HT-29 (cell line): ENCODE measurements around the gene SLC25A12. TPM values are rescaled to one million over a fixed set of nuclear protein-coding genes. Genes with fewer than 3 reads are reported as not detected.
A peak's percentile ranks its signal among the peaks of the same experiment; 100 is the strongest.

ENCODE experiments used
- DNase-seq: peaks from one replicate; pipeline ENCODE4 v3.0.0-alpha.2; 2015; ENCODE audit warnings: low spot score
- total RNA-seq: library from RNA; depleted of rRNA; stranded (reverse); fragments of >200 nt; shearing (Covaris generic); gene quantifications from 2 replicates; pipeline ENCODE4 v1.2.3, GENCODE V29; 2014

The SLC25A12 gene
- total RNA-seq, 1 experiment from 2014 or later = 10.5 TPM

DNA sequence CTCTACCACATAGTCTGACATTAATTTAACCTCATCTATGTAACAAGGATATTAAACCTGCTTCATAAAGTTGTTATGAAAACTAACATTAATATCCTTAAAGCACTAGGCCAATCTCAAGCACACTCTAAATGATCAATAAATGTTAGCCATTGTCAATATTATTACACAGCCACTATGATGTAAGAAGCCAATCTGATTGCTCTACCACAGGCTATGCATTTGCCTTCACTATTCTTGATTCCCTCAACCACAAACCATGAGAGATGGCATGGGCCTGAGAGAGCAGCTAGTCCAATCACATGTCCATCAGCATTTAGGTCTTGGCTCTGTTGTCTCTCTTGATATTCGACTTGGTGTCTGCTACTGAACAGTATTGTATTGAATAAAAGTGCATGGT is 4.2 kb downstream of the SLC25A12 start:
- no peak for DNase-seq

DNA sequence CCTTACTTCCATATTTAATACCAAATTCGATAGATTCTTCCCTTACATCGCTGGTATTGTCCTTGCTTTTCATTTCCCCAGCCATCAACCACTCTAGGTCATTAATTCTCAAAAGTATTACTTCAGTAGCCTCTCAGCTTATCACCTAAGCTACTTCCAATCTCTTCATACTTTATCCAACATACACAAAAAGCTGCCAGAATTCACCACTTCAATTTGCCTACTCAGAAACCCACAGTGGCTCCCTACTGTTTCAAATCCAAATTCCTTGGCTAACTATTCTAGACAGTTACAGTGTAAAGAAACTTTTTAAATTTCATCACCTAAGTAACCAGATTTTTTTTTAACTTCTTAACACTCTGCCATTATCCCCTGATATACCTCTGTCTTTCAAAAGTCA is 4.7 kb downstream of the SLC25A12 start:
- no peak for DNase-seq

DNA sequence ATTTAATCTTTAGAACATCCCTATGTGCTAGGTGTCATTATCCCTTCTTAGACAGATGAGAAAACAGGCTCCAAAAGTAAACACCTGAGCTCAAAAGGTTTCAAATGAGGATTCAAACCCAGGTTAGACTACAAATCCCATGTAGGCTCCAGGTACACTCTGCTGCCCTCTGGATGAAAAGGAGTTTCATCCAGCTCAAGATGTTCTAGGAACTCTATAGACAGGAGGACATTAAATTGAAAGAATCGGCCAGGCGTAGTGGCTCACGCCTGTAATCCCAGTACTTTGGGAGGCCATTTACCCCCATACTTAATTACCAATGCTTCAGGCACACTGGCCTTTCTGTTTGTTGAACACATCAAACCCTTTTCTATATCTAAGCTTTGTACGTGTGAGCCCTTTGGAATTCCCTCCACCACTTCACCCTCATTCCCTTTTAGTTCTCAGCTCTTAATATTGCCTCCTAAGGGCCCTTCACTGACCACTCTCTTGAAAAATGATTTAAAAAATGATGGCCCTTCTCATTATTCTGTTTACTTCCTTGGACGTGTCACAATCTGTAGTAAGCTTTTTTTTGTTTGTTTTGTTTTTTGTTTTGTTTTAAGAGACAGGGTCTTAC is 10.7 kb downstream of the SLC25A12 start:
- DNase-seq = no peak

DNA sequence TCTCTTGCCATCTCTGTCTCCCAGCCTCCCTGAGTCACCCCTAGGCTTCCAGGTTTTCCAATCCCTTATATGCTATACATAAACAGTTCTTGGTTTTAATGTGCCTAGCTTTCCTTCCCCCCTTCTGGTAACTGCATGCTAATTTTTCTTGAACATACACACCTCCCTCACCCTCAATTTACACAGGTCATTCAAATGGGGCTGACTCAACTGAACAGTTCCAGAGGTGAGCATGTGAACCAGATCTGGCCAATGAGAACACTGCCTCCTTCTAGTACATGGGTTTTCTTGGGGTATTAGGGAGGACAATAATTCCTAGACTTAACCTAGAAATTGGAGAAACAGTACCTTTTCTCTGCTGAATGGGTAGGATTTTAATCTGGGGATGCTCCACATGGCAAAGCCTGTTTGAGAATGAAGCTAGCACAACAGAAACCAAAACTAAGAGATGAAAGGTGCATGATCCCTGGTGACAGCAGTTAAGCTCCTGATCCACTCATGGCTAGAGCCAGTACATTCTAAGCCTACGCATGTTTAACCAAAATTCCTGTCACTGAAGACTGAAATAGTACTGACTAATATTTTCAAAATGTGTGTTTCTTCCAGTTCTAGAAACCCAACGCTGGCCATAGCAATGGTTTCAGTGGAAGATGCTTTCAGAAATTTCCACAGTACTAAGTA is 11.8 kb downstream of the SLC25A12 start:
- no peak for DNase-seq

DNA sequence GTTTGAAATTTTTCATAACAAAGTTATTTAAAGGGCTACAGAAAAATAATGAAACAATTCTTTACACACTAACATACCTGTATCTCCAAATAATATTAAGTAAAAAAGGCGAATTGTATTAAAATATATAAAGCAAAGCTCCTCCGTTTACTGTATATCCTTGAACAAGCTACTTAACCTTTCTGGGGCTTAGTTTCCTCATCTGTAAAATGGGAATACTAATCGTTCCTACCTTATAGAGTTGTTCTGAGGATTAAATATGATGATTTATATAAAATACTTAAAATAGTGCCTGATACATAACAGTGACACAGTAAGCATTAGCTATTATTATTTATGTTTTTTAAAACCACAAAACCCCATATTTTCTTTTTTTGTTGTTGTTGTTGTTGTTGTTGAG is 13.3 kb downstream of the SLC25A12 start:
- DNase-seq = no peak

DNA sequence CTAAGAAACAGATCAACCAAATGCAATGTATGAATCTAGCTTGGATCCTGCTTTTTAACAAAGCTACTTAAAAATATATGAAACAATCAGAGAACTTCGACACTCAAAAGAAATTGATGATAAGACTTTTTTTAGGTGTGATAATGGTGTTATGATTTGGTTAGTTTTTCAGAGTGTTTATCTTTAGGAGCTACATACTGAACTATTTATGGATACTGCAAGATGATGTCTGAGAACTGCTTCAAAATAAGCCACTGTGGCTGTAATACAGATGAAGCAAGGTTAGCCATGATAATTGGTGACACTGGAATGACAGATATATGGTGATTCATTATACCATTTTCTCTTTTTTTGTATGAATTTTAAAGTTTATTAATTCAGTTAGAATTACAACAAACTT is 14.2 kb downstream of the SLC25A12 start:
- no peak for DNase-seq

DNA sequence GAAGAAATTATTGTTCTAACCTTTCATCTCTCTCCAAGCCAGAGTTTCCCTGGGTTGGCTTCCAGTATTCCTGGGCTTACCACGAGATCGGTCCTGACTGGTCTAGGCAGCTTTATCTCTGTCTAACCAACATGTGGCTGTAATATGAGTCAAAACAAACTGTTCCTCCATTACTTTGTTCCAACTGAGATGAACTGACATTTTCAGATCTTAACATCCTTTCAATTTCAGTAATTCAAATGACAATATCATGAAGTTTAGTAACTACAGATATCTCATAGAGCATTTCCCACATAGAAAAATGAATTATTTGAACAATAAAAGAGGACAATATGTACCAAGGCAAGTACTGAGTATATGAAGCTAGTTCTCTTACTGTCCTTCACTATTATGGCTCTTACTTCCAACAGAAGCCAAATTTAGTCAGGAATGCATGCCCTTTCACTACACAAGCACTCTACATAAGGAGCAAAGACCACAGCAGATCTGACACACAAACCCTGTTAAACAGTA is 15.5 kb downstream of the SLC25A12 start:
- DNase-seq = no peak

DNA sequence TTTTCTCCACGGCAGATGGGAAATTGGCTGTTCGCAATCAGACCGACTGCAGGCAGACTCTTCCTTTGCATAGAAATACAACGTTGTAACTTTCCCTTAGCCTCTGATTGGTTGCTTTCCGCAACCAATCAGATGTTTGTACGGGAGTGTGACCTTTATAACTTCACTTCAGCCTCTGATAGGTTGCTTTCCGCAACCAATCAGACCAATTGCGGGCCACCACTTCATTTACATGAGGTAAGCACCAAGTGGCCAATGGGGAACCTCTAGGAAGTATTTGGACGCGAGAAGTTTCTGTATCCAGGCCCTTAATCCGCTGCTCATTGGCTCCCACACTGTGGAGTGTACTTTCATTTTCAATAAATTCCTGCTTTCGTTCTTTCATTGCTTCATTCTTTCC is 19.1 kb downstream of the SLC25A12 start:
- no peak for DNase-seq

DNA sequence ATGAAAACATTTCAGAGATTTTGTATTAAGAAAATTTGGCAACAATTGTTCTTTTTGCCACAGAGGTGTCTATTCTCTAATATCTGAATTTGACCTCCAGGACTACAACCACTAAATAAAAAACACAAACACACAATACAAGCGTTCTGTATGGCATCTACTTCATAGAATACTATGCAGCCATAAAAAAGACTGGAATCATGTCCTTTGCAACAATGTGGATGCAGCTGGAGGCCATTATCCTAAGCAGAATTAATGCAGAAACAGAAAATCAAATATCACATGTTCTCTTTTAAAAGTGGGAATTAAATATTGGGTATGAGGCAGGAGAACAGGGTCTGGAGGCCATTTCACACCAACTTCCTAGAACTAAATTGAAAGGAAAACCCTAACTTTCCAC is 19.5 kb downstream of the SLC25A12 start:
- DNase-seq = no peak

DNA sequence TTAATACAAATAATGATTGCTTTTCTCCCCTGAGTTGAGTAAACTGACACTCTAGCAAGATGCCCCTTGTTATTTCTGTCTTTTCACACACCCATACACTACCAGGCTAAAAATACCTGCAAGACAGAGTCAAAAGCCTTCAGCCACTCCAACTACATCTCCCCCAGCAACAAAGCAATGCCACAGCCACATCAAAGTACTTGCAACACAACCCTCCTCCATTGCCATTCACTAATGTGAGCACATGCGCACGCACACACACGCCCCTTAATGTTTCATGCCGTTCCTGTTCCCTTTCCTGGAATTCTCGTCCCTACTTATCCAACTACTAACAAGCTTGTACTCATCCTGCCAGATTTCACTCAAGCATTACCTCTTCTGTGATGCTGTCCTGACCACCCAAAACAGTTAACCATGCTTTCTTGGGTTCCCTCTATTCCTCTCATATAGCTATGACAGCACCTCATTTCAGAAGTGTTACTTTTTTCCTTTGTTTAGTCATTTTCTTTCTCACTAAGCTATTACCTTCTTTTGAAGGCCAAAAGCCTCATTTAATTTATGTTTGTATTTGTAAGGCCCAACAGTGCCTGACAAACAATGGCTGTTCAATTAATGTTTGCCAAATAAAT is 29.6 kb downstream of the SLC25A12 start:
- no peak for DNase-seq

DNA sequence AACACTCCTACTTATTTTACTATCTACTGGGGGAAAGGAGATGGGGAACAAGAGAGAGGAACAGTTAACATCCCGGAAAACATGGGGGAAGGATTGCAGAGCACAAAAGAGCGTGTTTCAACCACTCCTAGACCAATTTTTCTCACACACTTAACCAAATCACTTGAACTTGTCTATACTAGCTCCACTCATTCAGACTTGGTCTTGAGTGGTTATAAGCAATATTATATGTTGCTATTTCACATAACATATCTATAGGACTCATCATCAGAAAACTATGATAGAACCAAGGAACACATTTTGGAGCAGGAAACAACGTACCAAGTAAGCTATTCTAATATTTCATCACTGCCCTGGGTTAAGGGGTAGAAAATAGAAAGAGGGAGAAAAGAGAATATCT is 31.5 kb downstream of the SLC25A12 start:
- no peak for DNase-seq

DNA sequence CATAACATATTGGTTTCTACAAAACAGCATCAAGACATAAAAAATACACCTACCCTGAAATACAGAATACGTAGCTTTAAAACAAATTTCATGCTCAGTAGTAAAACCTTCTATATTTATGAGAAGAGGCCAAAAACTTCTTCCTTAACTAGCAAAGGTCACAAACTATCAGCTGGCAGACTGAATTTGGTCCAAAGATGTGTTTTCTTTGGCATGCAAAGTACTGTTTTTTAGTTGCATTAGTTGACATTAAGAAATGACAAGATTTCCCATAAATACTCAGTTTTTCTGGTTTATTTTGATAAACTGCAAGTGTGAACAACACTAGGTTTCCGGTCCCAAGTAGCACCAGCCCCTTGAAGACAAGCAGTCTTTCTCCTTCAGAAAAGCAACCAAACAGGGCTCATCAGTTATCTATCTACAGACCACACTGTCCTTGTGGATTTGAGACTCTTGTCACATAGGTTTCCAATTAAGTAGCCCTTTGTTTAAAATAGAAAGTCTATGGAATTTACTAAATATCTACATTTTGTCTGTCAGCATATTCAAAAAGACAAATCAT is 35.6 kb downstream of the SLC25A12 start:
- DNase-seq = no peak

DNA sequence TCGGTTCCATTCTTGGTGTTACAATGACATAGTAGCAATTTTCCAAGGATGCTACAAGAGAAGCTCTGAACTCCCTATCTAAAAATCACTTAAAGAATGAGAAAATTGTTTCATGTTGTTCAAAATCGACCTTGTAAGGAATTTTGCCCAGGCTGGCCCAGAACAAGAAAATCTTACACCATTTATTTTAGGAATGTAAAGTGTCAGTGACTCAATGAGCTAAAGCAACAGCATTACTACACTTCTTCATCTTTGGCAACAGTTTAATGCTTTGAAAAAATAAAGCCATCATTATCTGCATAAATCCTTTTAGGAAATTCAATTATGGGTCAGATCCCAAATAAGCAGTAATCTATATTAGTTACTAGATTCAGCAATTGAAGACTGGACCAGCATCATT is 38.6 kb downstream of the SLC25A12 start:
- DNase-seq = no peak

DNA sequence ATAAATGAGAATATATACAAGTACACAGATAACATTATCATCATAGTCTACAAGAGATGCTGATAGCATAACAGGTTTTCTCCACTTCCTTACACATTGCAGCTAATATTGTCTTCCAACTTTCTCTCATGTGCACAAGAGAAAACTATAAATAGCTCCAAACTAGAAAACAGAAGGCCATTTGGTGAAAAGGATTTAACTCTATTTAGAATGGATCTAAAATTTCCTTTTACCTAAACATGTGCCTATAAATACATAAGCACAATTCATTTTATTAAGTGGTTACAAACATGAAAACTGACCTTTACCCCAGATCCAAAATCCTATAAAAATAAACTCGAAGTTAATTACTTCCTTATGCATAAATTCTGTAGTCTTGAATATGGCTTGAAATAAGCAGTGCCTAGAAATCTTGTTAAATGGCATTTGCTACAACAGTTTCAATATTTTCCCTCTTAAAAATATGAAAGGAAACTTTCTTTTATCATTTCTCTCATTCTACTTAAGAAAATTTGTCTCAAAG is 41.6 kb downstream of the SLC25A12 start:
- DNase-seq = peak; percentile 31

DNA sequence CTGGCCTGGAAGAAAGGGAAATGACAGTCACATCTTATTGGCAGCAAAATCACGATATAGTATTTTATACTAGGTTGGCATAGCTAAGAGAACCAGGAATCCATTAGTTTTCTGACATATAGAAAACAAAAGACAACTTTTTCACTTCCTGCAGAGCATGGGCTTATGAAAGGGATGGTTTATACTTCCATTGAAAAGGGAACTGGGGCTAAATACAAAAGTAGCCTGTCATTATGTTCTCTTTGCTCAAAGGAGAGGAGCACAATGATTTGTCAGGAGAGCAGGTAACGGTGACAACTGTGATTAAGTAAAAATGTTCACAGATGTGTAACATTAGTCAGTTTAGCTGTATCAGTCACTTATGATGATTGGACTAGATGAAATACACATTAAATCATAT is 46.4 kb downstream of the SLC25A12 start:
- no peak for DNase-seq

DNA sequence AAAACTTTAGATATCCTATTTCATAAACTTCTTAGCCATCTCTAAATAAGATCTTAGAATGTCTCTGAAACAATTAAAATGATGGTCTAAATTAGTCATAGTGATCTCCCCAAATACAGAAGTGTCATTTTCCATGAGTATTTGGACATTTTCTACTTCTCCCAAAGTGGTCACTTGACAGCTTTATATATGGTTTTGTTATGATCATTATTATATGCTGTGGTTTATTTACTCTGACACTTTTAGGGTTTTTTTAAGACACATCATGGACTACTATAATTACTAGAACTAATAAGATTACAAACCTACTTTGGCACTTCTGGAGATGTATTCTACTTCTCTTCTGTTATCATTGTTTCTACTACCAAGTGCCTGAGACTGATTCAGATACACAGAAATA is 47.1 kb downstream of the SLC25A12 start:
- no peak for DNase-seq

DNA sequence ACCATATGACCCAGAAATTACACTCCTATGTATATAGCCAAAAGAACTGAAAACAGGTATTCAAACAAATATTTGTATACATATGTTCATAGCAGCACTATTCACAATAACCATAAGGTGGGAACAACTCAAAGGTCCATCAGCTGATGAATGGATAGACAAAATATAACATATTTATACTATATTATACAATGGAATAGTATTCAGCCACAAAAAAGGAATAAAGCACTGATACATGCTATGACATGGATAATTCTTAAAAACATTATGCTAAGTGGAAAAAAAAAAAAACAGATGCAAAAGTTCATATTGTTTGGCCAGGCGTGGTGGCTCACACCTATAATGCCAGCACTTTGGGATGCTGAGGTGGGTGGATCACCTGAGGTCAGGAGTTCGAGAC is 52.0 kb downstream of the SLC25A12 start:
- no peak for DNase-seq

DNA sequence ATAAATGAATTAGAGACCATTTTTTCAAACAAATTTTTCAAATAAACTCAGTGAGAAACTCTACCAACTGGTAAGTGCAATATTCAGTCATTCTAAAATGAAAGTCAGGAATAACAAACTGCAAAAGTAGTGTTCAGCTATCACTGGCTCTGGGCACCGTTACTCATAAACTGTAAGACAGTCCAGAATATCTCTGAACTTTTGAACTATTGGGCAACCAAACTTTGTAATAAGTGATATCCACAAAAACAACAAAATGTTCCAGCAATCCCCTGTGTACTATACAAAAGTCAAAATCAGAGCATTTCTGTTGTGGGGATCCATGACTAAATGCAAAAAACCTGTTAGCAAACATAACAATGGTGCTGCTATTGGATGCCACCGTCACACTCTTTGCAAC is 56.3 kb downstream of the SLC25A12 start:
- DNase-seq = no peak

DNA sequence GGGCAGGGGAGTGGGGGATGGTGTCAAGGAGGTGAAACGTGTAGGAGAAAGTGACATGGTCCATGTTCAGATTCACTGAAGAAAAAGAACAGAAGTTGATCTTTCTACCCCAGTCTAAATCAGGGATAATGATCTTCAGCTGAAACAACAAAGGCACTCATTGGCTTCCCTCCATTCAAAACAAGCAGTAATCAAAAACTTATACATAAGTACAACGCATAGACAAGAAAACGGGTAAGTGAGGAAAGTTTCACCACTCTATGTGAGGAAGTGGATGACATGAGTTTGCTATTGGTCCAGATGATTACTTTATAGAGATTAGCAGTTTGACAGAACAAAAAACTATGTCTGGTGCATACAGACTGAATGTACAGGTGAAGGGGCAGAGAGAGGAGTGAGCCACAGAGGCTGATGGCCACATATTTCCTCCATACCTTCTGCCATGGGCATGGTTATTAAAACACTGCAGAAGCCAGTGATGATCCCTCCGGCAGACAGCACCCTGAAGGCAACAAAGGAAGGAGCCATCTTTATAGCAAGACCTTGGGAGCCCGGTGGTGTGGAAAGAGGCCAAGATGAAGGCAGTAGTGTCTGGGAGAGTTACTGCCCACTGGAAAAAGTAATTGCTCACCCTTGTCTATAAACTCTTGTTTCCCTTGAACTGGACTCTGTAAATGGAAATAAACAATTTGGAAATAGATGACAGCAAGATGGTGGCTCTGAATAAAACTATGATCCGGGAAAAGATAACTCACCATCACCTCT is 57.7 kb downstream of the SLC25A12 start:
- no peak for DNase-seq

DNA sequence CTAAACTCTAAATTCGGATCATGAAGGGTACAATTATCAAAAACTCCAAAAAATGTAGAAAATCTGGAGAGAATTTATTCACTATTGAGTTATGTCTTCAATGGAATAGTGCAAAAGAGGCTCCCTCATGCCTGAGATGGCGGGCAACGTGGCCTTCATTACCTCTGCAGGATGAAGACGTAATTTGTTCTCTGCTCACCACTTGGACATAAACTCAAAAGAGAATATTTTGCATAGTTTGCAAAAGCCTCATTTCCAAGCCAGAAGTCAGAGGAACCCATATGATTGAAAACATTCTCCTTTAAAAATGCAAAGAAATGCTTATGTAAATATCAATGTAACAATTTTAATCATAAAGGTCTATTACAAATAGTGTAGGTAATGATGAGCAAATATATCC is 58.7 kb downstream of the SLC25A12 start:
- no peak for DNase-seq

DNA sequence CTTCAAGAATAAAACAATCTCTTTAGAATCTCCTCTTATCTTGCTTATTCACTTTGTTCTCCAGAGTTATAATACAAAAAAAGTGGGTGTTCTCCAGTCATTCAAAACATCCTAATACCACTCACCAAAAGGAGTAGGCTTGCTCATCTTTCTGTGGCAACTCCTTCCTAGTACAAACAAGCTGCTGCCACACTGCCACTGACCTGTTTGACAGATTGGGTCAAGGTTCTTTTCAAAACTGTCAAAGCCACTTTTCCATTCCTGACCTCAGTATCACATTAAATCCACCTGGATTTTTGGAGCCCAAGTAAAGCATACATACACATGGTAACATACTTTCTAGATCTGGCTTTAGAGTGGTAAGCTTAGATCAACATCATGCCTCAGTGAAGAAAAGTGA is 59.8 kb downstream of the SLC25A12 start:
- DNase-seq = no peak

DNA sequence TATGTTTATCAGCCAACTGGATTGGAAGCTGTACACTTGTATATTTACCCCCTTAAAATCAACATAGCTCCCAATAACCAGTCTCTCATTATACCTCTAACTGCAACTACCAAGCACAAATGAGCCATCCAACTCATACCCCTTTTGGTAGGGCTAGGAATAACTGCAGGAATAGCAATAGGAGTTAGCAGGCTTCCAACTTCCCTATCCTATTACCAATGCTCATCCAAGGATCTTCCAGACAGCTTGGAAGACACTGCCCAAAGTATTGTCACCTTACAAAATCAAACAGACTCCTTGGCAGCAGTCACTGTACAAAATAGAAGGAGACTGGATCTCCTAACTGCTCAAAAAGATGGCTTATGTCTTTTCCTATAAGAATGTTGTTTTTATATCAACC is 61.6 kb downstream of the SLC25A12 start:
- DNase-seq = no peak
